B cell (primary cell): ENCODE data around the gene S100A1. TPM values are rescaled to one million over a fixed set of nuclear protein-coding genes. Genes with fewer than 3 reads are reported as not detected.
A peak's percentile ranks its signal among the peaks of the same experiment; 100 is the strongest.
"Not testable (repeated sequence)": the region's sequence is repeated elsewhere in the genome, so short reads cannot be mapped to it uniquely, and the experiment has no call there.

ENCODE experiments used
- ATAC-seq: fragments of 200-7000 bp; cut with Tn5 transposase; one replicate; pipeline ENCODE4 v1.10.0; 2021; ENCODE audit warnings: low read depth, mild to moderate bottlenecking, moderate number of reproducible peaks, moderate library complexity
- CTCF ChIA-PET: fragments of 350-600 bp; sonication (Branson Sonifier 250); formaldehyde crosslinking; loops from one replicate; lab custom pipeline; 2021; ENCODE audit warnings: antibody characterized with exemption, inconsistent platforms; lab: Charles Lee
- POLR2A ChIA-PET: fragments of 350-600 bp; sonication (Branson Sonifier 250); formaldehyde crosslinking; loops from one replicate; lab custom pipeline; 2021; ENCODE audit warnings: antibody characterized with exemption; lab: Charles Lee
- DNase-seq: peaks from one replicate; pipeline ENCODE4 v3.0.0; 2013
- H2AFZ ChIP-seq: 2 replicates; pipeline ENCODE4 v1.6.1; 2012; ENCODE audit warnings: mild to moderate bottlenecking, low read depth, low read length; ENCODE audit not compliant: insufficient read depth, poor library complexity, severe bottlenecking
- H3K27ac ChIP-seq, 2 donors: 1 replicate in 1 of 2; 2 replicates in 1 of 2; pipeline ENCODE4 v1.5.1; 2012 to 2013; ENCODE audit warnings: low read length in 2 of 2, mild to moderate bottlenecking in 2 of 2, moderate library complexity in 1 of 2
- H3K27me3 ChIP-seq, 4 experiments: fragments of 200-600 bp in 1 of 4; sonication (generic) in 1 of 4; replicated peaks in 1 of 4; 1 replicate in 2 of 4; 2 replicates in 2 of 4; pipeline versions ENCODE4 v1.6.1 to v1.7.0; 2013 to 2016; ENCODE audit warnings: low read length in 3 of 4, mild to moderate bottlenecking in 2 of 4, mixed read lengths in 1 of 4, moderate library complexity in 1 of 4; ENCODE audit not compliant: insufficient read depth in 4 of 4, control insufficient read depth in 3 of 4; ENCODE audit errors: control extremely low read depth in 1 of 4
- H3K36me3 ChIP-seq, 2 experiments: replicated peaks in 1 of 2; 1 replicate in 1 of 2; 2 replicates in 1 of 2; pipeline versions ENCODE4 v1.6.1 to v1.7.1; 2013; ENCODE audit warnings: low read length in 1 of 2; ENCODE audit not compliant: insufficient read depth in 2 of 2, control insufficient read depth in 1 of 2; ENCODE audit errors: control extremely low read depth in 1 of 2, extremely low read depth in 1 of 2
- H3K4me1 ChIP-seq, 2 donors: fragments of 200-600 bp in 1 of 2; sonication (generic) in 1 of 2; 1 replicate in 1 of 2; 2 replicates in 1 of 2; pipeline versions ENCODE4 v1.5.1 to v1.6.1; 2013 to 2017; ENCODE audit warnings: low read length in 2 of 2; ENCODE audit not compliant: control insufficient read depth in 2 of 2, insufficient read depth in 2 of 2
- H3K4me2 ChIP-seq: replicated peaks from 2 replicates; pipeline ENCODE3; 2012; ENCODE audit warnings: mild to moderate bottlenecking, low read depth, low read length; ENCODE audit not compliant: poor library complexity, severe bottlenecking
- H3K4me3 ChIP-seq, 5 experiments: fragments of 200-600 bp in 1 of 5; sonication (generic) in 1 of 5; 1 replicate in 3 of 5; 2 replicates in 2 of 5; pipeline versions ENCODE4 v1.5.1 to v1.7.0; 2011 to 2016; ENCODE audit warnings: low read length in 4 of 5, mild to moderate bottlenecking in 4 of 5, low read depth in 2 of 5, control low read depth in 1 of 5, moderate library complexity in 1 of 5; ENCODE audit not compliant: insufficient read depth in 1 of 5; ENCODE audit errors: control extremely low read depth in 1 of 5, extremely low read depth in 1 of 5
- H3K79me2 ChIP-seq: fragments of 200-600 bp; sonication (generic); one replicate; pipeline ENCODE4 v1.6.0; 2016; ENCODE audit warnings: low read length; ENCODE audit not compliant: control insufficient read depth, insufficient read depth
- H3K9ac ChIP-seq: fragments of 200-600 bp; sonication (generic); 2 replicates; pipeline ENCODE4 v1.6.1; 2017; ENCODE audit warnings: mild to moderate bottlenecking, low read length, moderate library complexity
- H3K9me3 ChIP-seq, 3 donors: one replicate each; pipeline versions ENCODE4 v1.6.1 to v1.7.1; 2013; ENCODE audit warnings: low read length in 2 of 3; ENCODE audit not compliant: control insufficient read depth in 2 of 3, insufficient read depth in 1 of 3; ENCODE audit errors: control extremely low read depth in 1 of 3
- H4K20me1 ChIP-seq: 2 replicates; pipeline ENCODE4 v1.6.0; 2012; ENCODE audit warnings: mild to moderate bottlenecking, low read length; ENCODE audit not compliant: insufficient read depth, control insufficient read depth, poor library complexity, severe bottlenecking
- H3K27ac Mint-ChIP-seq: one replicate; pipeline ENCODE4 v1.8.0; 2021; ENCODE audit warnings: mixed read lengths
- H3K27me3 Mint-ChIP-seq: one replicate; pipeline ENCODE4 v1.8.0; 2021; ENCODE audit warnings: mixed read lengths
- H3K4me1 Mint-ChIP-seq: one replicate; pipeline ENCODE4 v1.8.0; 2021; ENCODE audit warnings: mixed read lengths
- H3K4me3 Mint-ChIP-seq: one replicate; pipeline ENCODE4 v1.8.0; 2021; ENCODE audit warnings: mixed read lengths
- H3K9me3 Mint-ChIP-seq: one replicate; pipeline ENCODE4 v1.8.0; 2022; ENCODE audit warnings: mixed read lengths; ENCODE audit not compliant: insufficient read depth
- EZH2 ChIP-seq: IDR thresholded peaks from 2 replicates; pipeline ENCODE4 v1.6.1; 2012; ENCODE audit warnings: borderline replicate concordance, low read depth, mild to moderate bottlenecking, moderate library complexity, low read length; ENCODE audit not compliant: insufficient read depth, poor library complexity, severe bottlenecking
- WGBS: methylation state at CpG from one replicate; pipeline ENCODE4 v1.1.5; 2013; ENCODE audit warnings: missing lambda C conversion rate; ENCODE audit not compliant: insufficient coverage; 5-methylcytosine and 5-hydroxymethylcytosine counted together
- intact Hi-C: fragments of 100-400 bp; cut with micrococcal nuclease; formaldehyde crosslinking; loops from one replicate; pipeline ENCODE4 v1.10.0; 2022
- polyA plus RNA-seq: library from polyadenylated mRNA; depleted of rRNA; stranded (reverse); fragments of >200 nt; gene quantifications from 2 replicates; pipeline ENCODE4 v1.2.3, GENCODE V29; 2012
- total RNA-seq, 2 donors: library from RNA; stranded (reverse); fragments of 120-200 nt in 1 of 2; gene quantifications; 1 replicate in 1 of 2; 2 replicates in 1 of 2; pipeline versions ENCODE4 v1.2.3 to v1.2.4, GENCODE V29; 2013 to 2022
- TF ChIP-seq, protein P1 (sequence below): fragments of 200-600 bp; IDR thresholded peaks from one replicate; pipeline ENCODE4 v1.8.0; 2022; ENCODE audit warnings: antibody characterized with exemption, mild to moderate bottlenecking

The S100A1 gene
- total and polyA plus RNA-seq, 2 donors (not counting 1 experiment from before 2014, with no cell fraction given) = not detected

DNA sequence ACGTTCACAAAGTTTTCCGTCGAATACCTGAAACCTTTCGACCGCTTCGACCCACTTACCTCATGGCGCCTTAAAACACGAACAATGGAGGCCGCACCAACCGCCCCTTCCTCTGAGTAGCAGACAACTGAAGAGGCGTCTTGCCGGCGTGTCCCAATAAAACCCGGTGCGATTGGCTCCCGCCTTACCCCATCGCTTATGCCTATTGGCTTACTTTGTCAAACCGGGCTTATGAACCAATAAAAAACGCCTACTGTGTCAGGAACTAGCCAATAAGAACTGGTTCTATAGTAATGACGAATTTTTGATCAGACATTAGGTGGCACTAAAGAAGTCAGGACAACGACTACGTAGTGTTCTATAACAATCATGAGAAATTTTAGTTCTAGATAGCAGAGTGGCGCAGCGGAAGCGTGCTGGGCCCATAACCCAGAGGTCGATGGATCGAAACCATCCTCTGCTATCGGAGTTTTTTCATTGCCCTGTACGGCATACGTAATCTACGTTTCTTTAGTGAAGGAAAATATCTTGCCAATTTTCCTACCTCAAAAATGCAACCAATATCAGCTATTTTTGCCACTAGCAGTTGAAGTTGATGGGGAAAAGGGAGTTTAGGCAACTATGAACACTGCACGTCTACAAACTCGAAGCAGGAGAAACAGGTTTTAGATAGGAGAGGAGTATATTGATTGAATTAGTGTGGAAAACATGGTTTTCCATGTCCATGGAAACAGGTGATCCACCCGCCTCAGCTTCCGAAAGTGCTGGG, 42.8 kb downstream of the S100A1 start, which contains the start of gene ILF2:
Gene ILF2, minus strand, starts transcription at position 135 of the 769 bp plus-strand sequence. Its CDS starts 71 bp downstream, at position 64.
- peak within 1 kb of the TSS; percentile 74 to 99 (median 94) for H3K4me3 ChIP-seq
- peaks cover 18% of the 10 kb centered on the region for H3K4me1 Mint-ChIP-seq
- intact Hi-C loops = loop anchor here (1.0 to 10.0 kb wide), 13 partner anchors 13 to 1391 kb away; partner anchors contain the start of genes CHTOP, DENND4B, EFNA4 and GATAD2B
- ATAC-seq (peak; percentile 90), DNase-seq (peak; percentile 99)
- peak within 1 kb of the TSS; percentile 86 for H3K4me2 ChIP-seq
- no peak within 1 kb of the TSS for H3K4me3 Mint-ChIP-seq
- under 1% methylated on average over 24 of the region's 35 CpGs for WGBS
- ChIA-PET POLR2A (interaction anchor here (0.7 to 2.4 kb wide), 6 partner anchors 12 to 307 kb away, joined by 3 to 7 read pairs (median 4); partner anchors contain the start of genes CHTOP, JTB, S100A6 and SNAPIN), CTCF (interaction anchor here (0.6 to 2.1 kb wide), 9 partner anchors 9 to 456 kb away, joined by 3 to 10 read pairs (median 5); partner anchors contain the start of gene RAB13)
- no peak within 1 kb of the TSS for H3K27ac Mint-ChIP-seq
- peak within 1 kb of the TSS; percentile 86 to 95 for H3K27ac ChIP-seq
- TF ChIP-seq, protein P1, sequence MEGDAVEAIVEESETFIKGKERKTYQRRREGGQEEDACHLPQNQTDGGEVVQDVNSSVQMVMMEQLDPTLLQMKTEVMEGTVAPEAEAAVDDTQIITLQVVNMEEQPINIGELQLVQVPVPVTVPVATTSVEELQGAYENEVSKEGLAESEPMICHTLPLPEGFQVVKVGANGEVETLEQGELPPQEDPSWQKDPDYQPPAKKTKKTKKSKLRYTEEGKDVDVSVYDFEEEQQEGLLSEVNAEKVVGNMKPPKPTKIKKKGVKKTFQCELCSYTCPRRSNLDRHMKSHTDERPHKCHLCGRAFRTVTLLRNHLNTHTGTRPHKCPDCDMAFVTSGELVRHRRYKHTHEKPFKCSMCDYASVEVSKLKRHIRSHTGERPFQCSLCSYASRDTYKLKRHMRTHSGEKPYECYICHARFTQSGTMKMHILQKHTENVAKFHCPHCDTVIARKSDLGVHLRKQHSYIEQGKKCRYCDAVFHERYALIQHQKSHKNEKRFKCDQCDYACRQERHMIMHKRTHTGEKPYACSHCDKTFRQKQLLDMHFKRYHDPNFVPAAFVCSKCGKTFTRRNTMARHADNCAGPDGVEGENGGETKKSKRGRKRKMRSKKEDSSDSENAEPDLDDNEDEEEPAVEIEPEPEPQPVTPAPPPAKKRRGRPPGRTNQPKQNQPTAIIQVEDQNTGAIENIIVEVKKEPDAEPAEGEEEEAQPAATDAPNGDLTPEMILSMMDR = peak; percentile 26
- TF ChIP-seq EZH2 = no peak
- H3K27me3 Mint-ChIP-seq = peaks cover under 1% of the 10 kb centered on the region
- H3K79me2 ChIP-seq = peaks cover 27% of the 10 kb centered on the region
- no peaks in the 10 kb centered on the region for H3K9me3 ChIP-seq
- H3K9ac ChIP-seq = peak within 1 kb of the TSS; percentile 97
- peaks cover 10 to 18% of the 10 kb centered on the region in 2 donors for H3K4me1 ChIP-seq
- H4K20me1 ChIP-seq = no peaks in the 10 kb centered on the region
- peaks cover 0 to 31% of the 10 kb centered on the region in 2 experiments for H3K36me3 ChIP-seq
- H3K27me3 ChIP-seq = no peaks in the 10 kb centered on the region
- H3K9me3 Mint-ChIP-seq = no peaks in the 10 kb centered on the region
- H2AFZ ChIP-seq = peak within 1 kb of the TSS; percentile 72

- Histone ChIP-seq H3K79me2 (peaks cover 27% of the 10 kb centered on the region), H3K4me1 (peaks cover 10 to 18% of the 10 kb centered on the region in 2 donors), H3K4me2 (peak overlapping the region; percentile 66), H2AFZ (peak overlapping the region; percentile 53), H3K27ac (peak overlapping the region; percentile 43 to 81), H3K9ac (peak overlapping the region; percentile 67), H3K4me3 (peak overlapping the region; percentile 62 to 95 (median 69)), H3K36me3 (peaks cover 0 to 24% of the 10 kb centered on the region in 2 experiments)
- CTCF ChIA-PET = interaction anchor here (0.6 to 2.1 kb wide), 14 partner anchors 8 to 1419 kb away, joined by 3 to 10 read pairs (median 3); partner anchors contain the start of genes RAB13, SLC27A3 and SNAPIN
- peak; percentile 24 for ATAC-seq
- H3K9me3 Mint-ChIP-seq, H3K27me3 ChIP-seq, H3K27ac Mint-ChIP-seq, H3K27me3 Mint-ChIP-seq, H4K20me1 ChIP-seq, H3K4me3 Mint-ChIP-seq, H3K9me3 ChIP-seq, DNase-seq: not testable (repeated sequence)
- intact Hi-C loops = loop anchor here (1.0 to 10.0 kb wide), 13 partner anchors 13 to 1391 kb away; partner anchors contain the start of genes CHTOP, DENND4B, EFNA4 and GATAD2B
- H3K4me1 Mint-ChIP-seq = peaks cover 18% of the 10 kb centered on the region
- POLR2A ChIA-PET = interaction anchor here (0.5 to 2.4 kb wide), 10 partner anchors 13 to 306 kb away, joined by 3 to 7 read pairs (median 3); partner anchors contain the start of genes CHTOP, JTB, S100A6 and SLC27A3
- 20% methylated on average over 7 of the region's 28 CpGs for WGBS
Measured at GRCh38 chr1:153671628-153672353, 43.6 kb downstream of the S100A1 start.
